WTC11 (cell line): Measurements from ENCODE around the gene ADAMTS18. TPM values are rescaled to one million over a fixed set of nuclear protein-coding genes. Genes with fewer than 3 reads are reported as not detected.

ENCODE experiments used
- ATAC-seq: fragments of 200-7000 bp; cut with Tn5 transposase; 2 replicates; pipeline ENCODE4 v1.10.0; 2021; ENCODE audit warnings: mild to moderate bottlenecking, moderate library complexity
- CTCF ChIA-PET: fragments of 300-600 bp; sonication (Branson Sonifier 250); formaldehyde crosslinking; loops from one replicate; lab custom pipeline; 2021; ENCODE audit warnings: antibody characterized with exemption; lab: Charles Lee
- POLR2A ChIA-PET: fragments of 350-600 bp; sonication (Branson Sonifier 250); formaldehyde crosslinking; loops from one replicate; lab custom pipeline; 2021; ENCODE audit warnings: antibody characterized with exemption; lab: Charles Lee
- DNase-seq: peaks from one replicate; pipeline ENCODE4 v3.0.0; 2021; ENCODE audit warnings: low spot score
- H3K27ac Mint-ChIP-seq: 2 replicates; pipeline ENCODE4 v1.8.0; 2021; ENCODE audit warnings: mixed read lengths
- H3K27me3 Mint-ChIP-seq: 2 replicates; pipeline ENCODE4 v1.8.0; 2021; ENCODE audit warnings: low read depth, mild to moderate bottlenecking, moderate library complexity, mixed read lengths
- H3K36me3 Mint-ChIP-seq: 2 replicates; pipeline ENCODE4 v1.8.0; 2021; ENCODE audit warnings: mixed read lengths
- H3K4me1 Mint-ChIP-seq: 2 replicates; pipeline ENCODE4 v1.8.0; 2022; ENCODE audit warnings: mixed read lengths
- H3K4me3 Mint-ChIP-seq: 2 replicates; pipeline ENCODE4 v1.8.0; 2021; ENCODE audit warnings: mild to moderate bottlenecking, moderate library complexity, mixed read lengths
- H3K9me3 Mint-ChIP-seq: 2 replicates; pipeline ENCODE4 v1.8.0; 2021; ENCODE audit warnings: mixed read lengths
- ATF2 ChIP-seq: sonication (generic); formaldehyde crosslinking; IDR thresholded peaks from 2 replicates; pipeline ENCODE4 v1.8.1; 2022; ENCODE audit warnings: low read depth, missing genetic modification reagents, borderline replicate concordance
- ATF3 ChIP-seq: sonication (generic); formaldehyde crosslinking; conservative IDR thresholded peaks from 2 replicates; pipeline ENCODE4 v1.8.1; 2022; ENCODE audit warnings: mild to moderate bottlenecking, missing genetic modification reagents
- CDX4 ChIP-seq: fragments of 250-450 bp; sonication (Bioruptor Pico); IDR thresholded peaks from 2 replicates; pipeline ENCODE4 v1.9.0; 2021; ENCODE audit warnings: moderate library complexity, mild to moderate bottlenecking, inconsistent platforms, borderline replicate concordance
- E2F5 ChIP-seq: sonication (generic); formaldehyde crosslinking; IDR thresholded peaks from 2 replicates; pipeline ENCODE4 v1.8.1; 2022; ENCODE audit warnings: mild to moderate bottlenecking, moderate library complexity, missing genetic modification reagents
- ESRRA ChIP-seq: sonication (generic); formaldehyde crosslinking; IDR thresholded peaks from 2 replicates; pipeline ENCODE4 v1.8.1; 2022; ENCODE audit warnings: mild to moderate bottlenecking, missing genetic modification reagents, borderline replicate concordance
- ETV6 ChIP-seq: sonication (generic); formaldehyde crosslinking; IDR thresholded peaks from 2 replicates; pipeline ENCODE4 v1.8.1; 2022; ENCODE audit warnings: mild to moderate bottlenecking, missing genetic modification reagents
- FOXK1 ChIP-seq: sonication (generic); formaldehyde crosslinking; IDR thresholded peaks from 2 replicates; pipeline ENCODE4 v1.8.0; 2022; ENCODE audit warnings: mild to moderate bottlenecking, moderate library complexity, missing genetic modification reagents
- IRF2 ChIP-seq: sonication (generic); formaldehyde crosslinking; IDR thresholded peaks from 2 replicates; pipeline ENCODE4 v1.8.0; 2022; ENCODE audit warnings: low read depth, missing genetic modification reagents, borderline replicate concordance
- PRDM15 ChIP-seq: sonication (generic); formaldehyde crosslinking; IDR thresholded peaks from 2 replicates; pipeline ENCODE4 v1.8.0; 2022; ENCODE audit warnings: missing genetic modification reagents
- RELA ChIP-seq: sonication (generic); formaldehyde crosslinking; IDR thresholded peaks from 2 replicates; pipeline ENCODE4 v1.8.1; 2022; ENCODE audit warnings: missing genetic modification reagents, mild to moderate bottlenecking, borderline replicate concordance
- TEAD1 ChIP-seq: sonication (generic); formaldehyde crosslinking; IDR thresholded peaks from 2 replicates; pipeline ENCODE4 v1.8.0; 2022; ENCODE audit warnings: mild to moderate bottlenecking, missing genetic modification reagents
- TP53 ChIP-seq: sonication (generic); formaldehyde crosslinking; IDR thresholded peaks from 2 replicates; pipeline ENCODE4 v1.8.1; 2023; ENCODE audit warnings: mild to moderate bottlenecking, missing genetic modification reagents
- USF2 ChIP-seq: sonication (generic); formaldehyde crosslinking; IDR thresholded peaks from 2 replicates; pipeline ENCODE4 v1.8.1; 2023; ENCODE audit warnings: mild to moderate bottlenecking, missing genetic modification reagents, moderate library complexity
- ZNF317 ChIP-seq: sonication (generic); formaldehyde crosslinking; IDR thresholded peaks from 2 replicates; pipeline ENCODE4 v1.8.1; 2023; ENCODE audit warnings: low read depth, mild to moderate bottlenecking, moderate library complexity, missing genetic modification reagents, borderline replicate concordance
- ZNF396 ChIP-seq: fragments of 250-450 bp; sonication (Bioruptor Pico); IDR thresholded peaks from 2 replicates; pipeline ENCODE4 v1.8.0; 2021; ENCODE audit warnings: mild to moderate bottlenecking, moderate library complexity, borderline replicate concordance
- total RNA-seq: library from RNA; stranded (reverse); gene quantifications from 3 replicates; pipeline ENCODE4 v1.2.3, GENCODE V29; 2021

Gene ADAMTS18
- total RNA-seq, 1 experiment from 2014 or later, result 0.17 TPM

- no peak for ATAC-seq
- Mint-ChIP-seq H3K4me1 (peaks cover 32% of the 10 kb centered on the region), H3K36me3 (no peaks in the 10 kb centered on the region), H3K4me3 (no peak overlapping the region), H3K9me3 (no peaks in the 10 kb centered on the region), H3K27ac (no peak overlapping the region)
- DNase-seq, result no peak
- ChIA-PET POLR2A (no interaction called here), CTCF (no interaction called here)
- TF ChIP-seq ZNF317 (CRISPR knock-in tag) (no peak), FOXK1 (CRISPR knock-in tag) (no peak), RELA (CRISPR knock-in tag) (no peak), PRDM15 (CRISPR knock-in tag) (no peak), TP53 (CRISPR knock-in tag) (no peak), ESRRA (CRISPR knock-in tag) (no peak), TEAD1 (CRISPR knock-in tag) (no peak)
- TF ChIP-seq, all 79 proteins: peak for 0
- H3K27me3 Mint-ChIP-seq, result peaks cover 31% of the 10 kb centered on the region
These were observed 4.3 kb upstream of the ADAMTS18 start for GRCh38 chr16:77439106-77439505.

- POLR2A ChIA-PET, result no interaction called here
- H3K9me3 Mint-ChIP-seq, result no peaks in the 10 kb centered on the region
- DNase-seq, result no peak
- H3K4me3 Mint-ChIP-seq, result no peak overlapping the region
- no peak for ATAC-seq
- CTCF ChIA-PET, result interaction anchor here (0.7 to 1.7 kb wide), 8 partner anchors 21 to 565 kb away, joined by 3 to 60 read pairs (median 4); no protein-coding TSS in a partner anchor
- H3K27ac Mint-ChIP-seq, result no peak overlapping the region
- H3K27me3 Mint-ChIP-seq, result peaks cover 43% of the 10 kb centered on the region
- TF ChIP-seq CDX4 (CRISPR knock-in tag) (no peak), IRF2 (CRISPR knock-in tag) (no peak), ATF3 (CRISPR knock-in tag) (no peak), USF2 (CRISPR knock-in tag) (no peak), ESRRA (CRISPR knock-in tag) (no peak), ETV6 (no peak), ZNF396 (no peak), E2F5 (no peak), ATF2 (no peak)
- no peaks in the 10 kb centered on the region for H3K36me3 Mint-ChIP-seq
- H3K4me1 Mint-ChIP-seq, result peaks cover 31% of the 10 kb centered on the region
These were observed 3.0 kb upstream of the ADAMTS18 start for GRCh38 chr16:77437859-77438258.
